Naive B cell (primary cell): Measurements from ENCODE around the gene DMXL2. TPM values are rescaled to one million over a fixed set of nuclear protein-coding genes. Genes with fewer than 3 reads are reported as not detected.
"Not testable (repeated sequence)": the region's sequence is repeated elsewhere in the genome, so short reads cannot be mapped to it uniquely, and the experiment has no call there.

Experiments used
- ATAC-seq, 2 donors: fragments of 150-1000 bp; cut with Tn5 transposase; 2 replicates each; pipeline ENCODE4 v1.10.0; 2021; ENCODE audit warnings: low read depth in 2 of 2, mild to moderate bottlenecking in 2 of 2, moderate library complexity in 2 of 2
- DNase-seq: peaks from one replicate; pipeline ENCODE4 v3.0.0; 2022
- H3K27ac Mint-ChIP-seq, 6 donors: one replicate each; pipeline ENCODE4 v1.8.0; 2020 to 2022; ENCODE audit warnings: mild to moderate bottlenecking in 6 of 6, mixed read lengths in 6 of 6, moderate library complexity in 5 of 6, inconsistent platforms in 2 of 6
- H3K27me3 Mint-ChIP-seq, 3 donors: one replicate each; pipeline ENCODE4 v1.8.0; 2021 to 2022; ENCODE audit warnings: mixed read lengths in 3 of 3, mild to moderate bottlenecking in 1 of 3
- H3K36me3 Mint-ChIP-seq, 2 donors: one replicate each; pipeline ENCODE4 v1.8.0; 2020 to 2022; ENCODE audit warnings: mixed read lengths in 2 of 2, inconsistent platforms in 1 of 2, mild to moderate bottlenecking in 1 of 2
- H3K4me1 Mint-ChIP-seq, 3 donors: one replicate each; pipeline ENCODE4 v1.8.0; 2020 to 2022; ENCODE audit warnings: mixed read lengths in 3 of 3, inconsistent platforms in 1 of 3, mild to moderate bottlenecking in 1 of 3, moderate library complexity in 1 of 3
- H3K4me3 Mint-ChIP-seq, 8 donors: one replicate each; pipeline ENCODE4 v1.8.0; 2020 to 2022; ENCODE audit warnings: mild to moderate bottlenecking in 8 of 8, mixed read lengths in 8 of 8, moderate library complexity in 8 of 8, inconsistent platforms in 2 of 8
- H3K9me3 Mint-ChIP-seq, 7 donors: one replicate each; pipeline ENCODE4 v1.8.0; 2020 to 2022; ENCODE audit warnings: mixed read lengths in 7 of 7, mild to moderate bottlenecking in 5 of 7, inconsistent platforms in 2 of 7, moderate library complexity in 1 of 7
- polyA plus RNA-seq, 6 donors: library from polyadenylated mRNA; unstranded; fragments of 300-500 nt; fragmentation: Illumina TruSeq; gene quantifications; one replicate each; pipeline ENCODE4 v1.2.3, GENCODE V29; 2021; ENCODE audit warnings: low read depth in 6 of 6

Gene DMXL2
- polyA plus RNA-seq, 6 donors from 2014 or later = 0.10 to 0.14 TPM; not detected in 4

- no peak for ATAC-seq
- H3K27me3 Mint-ChIP-seq = no peaks in the 10 kb centered on the region
- H3K27ac Mint-ChIP-seq = no peak overlapping the region
- H3K9me3 Mint-ChIP-seq = peaks cover 0 to 5% (median 0%) of the 10 kb centered on the region in 7 donors
- H3K36me3 Mint-ChIP-seq = no peaks in the 10 kb centered on the region
- DNase-seq = no peak
- peaks cover 0 to 4% (median 0%) of the 10 kb centered on the region in 3 donors for H3K4me1 Mint-ChIP-seq
- H3K4me3 Mint-ChIP-seq = no peak overlapping the region
These were observed 130.6 kb downstream of the DMXL2 start for GRCh38 chr15:51491941-51492340.

GRCh38 chr15:51484781-51485180 lies 137.8 kb downstream of the DMXL2 start:
- H3K27me3 Mint-ChIP-seq = no peaks in the 10 kb centered on the region

GRCh38 chr15:51483985-51484384 lies 138.6 kb downstream of the DMXL2 start:
- ATAC-seq = no peak
- DNase-seq = no peak
- no peaks in the 10 kb centered on the region for H3K27me3 Mint-ChIP-seq
- H3K27ac Mint-ChIP-seq = no peak overlapping the region
- no peak overlapping the region for H3K4me3 Mint-ChIP-seq
- H3K36me3 Mint-ChIP-seq = peaks cover 0 to 12% of the 10 kb centered on the region in 2 donors
- peaks cover 0 to 4% (median 0%) of the 10 kb centered on the region in 3 donors for H3K4me1 Mint-ChIP-seq
- H3K9me3 Mint-ChIP-seq = peaks cover 15 to 30% (median 22%) of the 10 kb centered on the region in 7 donors

More at GRCh38 chr15:51484781-51485180, 137.8 kb downstream of the DMXL2 start:
- no peak overlapping the region for H3K27ac Mint-ChIP-seq
- peaks cover 15 to 30% (median 22%) of the 10 kb centered on the region in 7 donors for H3K9me3 Mint-ChIP-seq
- no peak for DNase-seq
- no peak for ATAC-seq
- H3K36me3 Mint-ChIP-seq = peaks cover 0 to 12% of the 10 kb centered on the region in 2 donors
- peaks cover 0 to 4% (median 0%) of the 10 kb centered on the region in 3 donors for H3K4me1 Mint-ChIP-seq
- no peak overlapping the region for H3K4me3 Mint-ChIP-seq

GRCh38 chr15:51483520-51483919 lies 139.1 kb downstream of the DMXL2 start:
- no peak overlapping the region for H3K27ac Mint-ChIP-seq
- H3K4me1 Mint-ChIP-seq = peaks cover 0 to 4% (median 0%) of the 10 kb centered on the region in 3 donors
- no peak for ATAC-seq
- H3K4me3 Mint-ChIP-seq = no peak overlapping the region
- peaks cover 0 to 12% of the 10 kb centered on the region in 2 donors for H3K36me3 Mint-ChIP-seq
- peaks cover 14 to 30% (median 22%) of the 10 kb centered on the region in 7 donors for H3K9me3 Mint-ChIP-seq
- H3K27me3 Mint-ChIP-seq = no peaks in the 10 kb centered on the region
- DNase-seq = no peak

GRCh38 chr15:51475736-51476135 lies 146.8 kb downstream of the DMXL2 start:
- H3K27me3 Mint-ChIP-seq = no peaks in the 10 kb centered on the region
- ATAC-seq (no peak), DNase-seq (no peak)
- H3K36me3 Mint-ChIP-seq = no peaks in the 10 kb centered on the region
- H3K4me3 Mint-ChIP-seq = no peak overlapping the region
- peaks cover 0 to 2% (median 0%) of the 10 kb centered on the region in 7 donors for H3K9me3 Mint-ChIP-seq
- no peaks in the 10 kb centered on the region for H3K4me1 Mint-ChIP-seq
- H3K27ac Mint-ChIP-seq = no peak overlapping the region

GRCh38 chr15:51470512-51470911 lies 152.1 kb downstream of the DMXL2 start:
- Mint-ChIP-seq H3K27me3 (no peaks in the 10 kb centered on the region), H3K4me1 (no peaks in the 10 kb centered on the region), H3K27ac (no peak overlapping the region), H3K9me3 (no peaks in the 10 kb centered on the region), H3K36me3 (no peaks in the 10 kb centered on the region), H3K4me3 (no peak overlapping the region)
- DNase-seq = no peak
- no peak for ATAC-seq

GRCh38 chr15:51460796-51461195 lies 161.8 kb downstream of the DMXL2 start:
- Mint-ChIP-seq H3K4me3 (no peak overlapping the region), H3K36me3 (no peaks in the 10 kb centered on the region), H3K9me3 (no peaks in the 10 kb centered on the region), H3K27ac (peak overlapping the region in 1 of 6 donors; percentile 75), H3K4me1 (no peaks in the 10 kb centered on the region), H3K27me3 (no peaks in the 10 kb centered on the region)
- DNase-seq (no peak), ATAC-seq (no peak)

- no peaks in the 10 kb centered on the region for H3K9me3 Mint-ChIP-seq
- H3K36me3 Mint-ChIP-seq = no peaks in the 10 kb centered on the region
- no peaks in the 10 kb centered on the region for H3K27me3 Mint-ChIP-seq
- H3K4me3 Mint-ChIP-seq = no peak overlapping the region
- DNase-seq = no peak
- no peak overlapping the region for H3K27ac Mint-ChIP-seq
- no peaks in the 10 kb centered on the region for H3K4me1 Mint-ChIP-seq
- no peak for ATAC-seq
These were observed 172.6 kb downstream of the DMXL2 start for GRCh38 chr15:51450001-51450400.

GRCh38 chr15:51448622-51449399 lies 173.8 kb downstream of the DMXL2 start:
- H3K27me3 Mint-ChIP-seq = no peaks in the 10 kb centered on the region
- H3K27ac Mint-ChIP-seq = no peak overlapping the region
- no peaks in the 10 kb centered on the region for H3K36me3 Mint-ChIP-seq
- H3K4me1 Mint-ChIP-seq = no peaks in the 10 kb centered on the region
- no peak for ATAC-seq
- H3K4me3 Mint-ChIP-seq = no peak overlapping the region
- DNase-seq = no peak
- H3K9me3 Mint-ChIP-seq = peaks cover 0 to 2% (median 0%) of the 10 kb centered on the region in 7 donors

- no peak for DNase-seq
- H3K4me3 Mint-ChIP-seq = no peak overlapping the region
- no peak overlapping the region for H3K27ac Mint-ChIP-seq
- peaks cover 0 to 2% (median 0%) of the 10 kb centered on the region in 7 donors for H3K9me3 Mint-ChIP-seq
- ATAC-seq = no peak
- H3K27me3 Mint-ChIP-seq = no peaks in the 10 kb centered on the region
- no peaks in the 10 kb centered on the region for H3K4me1 Mint-ChIP-seq
- H3K36me3 Mint-ChIP-seq = no peaks in the 10 kb centered on the region
These were observed 174.5 kb downstream of the DMXL2 start for GRCh38 chr15:51447855-51448621.

- H3K4me3 Mint-ChIP-seq, H3K27me3 Mint-ChIP-seq, H3K27ac Mint-ChIP-seq, H3K9me3 Mint-ChIP-seq, ATAC-seq, H3K4me1 Mint-ChIP-seq, H3K36me3 Mint-ChIP-seq, DNase-seq: not testable (repeated sequence)
These were observed 176.4 kb downstream of the DMXL2 start for GRCh38 chr15:51446029-51446744.

GRCh38 chr15:51444807-51445206 lies 177.8 kb downstream of the DMXL2 start:
- no peaks in the 10 kb centered on the region for H3K36me3 Mint-ChIP-seq
- H3K4me3 Mint-ChIP-seq = no peak overlapping the region
- H3K27ac Mint-ChIP-seq = no peak overlapping the region
- H3K9me3 Mint-ChIP-seq = peaks cover 0 to 2% (median 0%) of the 10 kb centered on the region in 7 donors
- no peaks in the 10 kb centered on the region for H3K4me1 Mint-ChIP-seq
- peaks cover 0 to 4% (median 0%) of the 10 kb centered on the region in 3 donors for H3K27me3 Mint-ChIP-seq
- no peak for ATAC-seq
- no peak for DNase-seq

GRCh38 chr15:51444112-51444511 lies 178.5 kb downstream of the DMXL2 start:
- Mint-ChIP-seq H3K27ac (no peak overlapping the region), H3K36me3 (no peaks in the 10 kb centered on the region), H3K27me3 (peaks cover 0 to 7% (median 0%) of the 10 kb centered on the region in 3 donors), H3K4me3 (no peak overlapping the region), H3K9me3 (peaks cover 0 to 4% (median 0%) of the 10 kb centered on the region in 7 donors), H3K4me1 (no peaks in the 10 kb centered on the region)
- ATAC-seq = no peak
- no peak for DNase-seq
